Measurements from ENCODE around the gene TM4SF4. TPM values are rescaled to one million over a fixed set of nuclear protein-coding genes. Genes with fewer than 3 reads are reported as not detected.

Gene TM4SF4
- total RNA-seq, 2 experiments from 2014 or later = not detected

DNA sequence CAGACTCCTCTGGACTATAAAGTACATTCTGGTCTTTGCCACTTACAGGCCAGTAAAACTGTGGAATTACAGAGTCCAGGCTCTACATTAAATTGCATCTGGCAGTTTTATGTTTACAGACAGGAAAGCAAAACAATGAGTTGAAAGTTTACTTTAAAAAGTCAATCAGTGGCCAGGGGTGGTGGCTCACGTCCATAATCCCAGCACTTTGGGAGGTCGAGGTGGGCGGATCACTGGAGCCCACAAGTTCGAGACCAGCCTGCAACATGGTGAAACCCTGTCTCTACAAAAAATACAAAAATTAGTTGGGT lies 53.8 kb downstream of the TM4SF4 start:
- Mint-ChIP-seq H3K9me3 (no peaks in the 10 kb centered on the region), H3K4me1 (ENCODE audit: low read depth) (no peaks in the 10 kb centered on the region), H3K27ac (no peak overlapping the region), H3K4me3 (no peak overlapping the region), H3K36me3 (no peaks in the 10 kb centered on the region), H3K27me3 (no peaks in the 10 kb centered on the region)
- no peak for DNase-seq
- ChIA-PET POLR2A (no interaction called here), CTCF (no interaction called here)
- intact Hi-C loops (cut with micrococcal nuclease) = no loop called here

DNA sequence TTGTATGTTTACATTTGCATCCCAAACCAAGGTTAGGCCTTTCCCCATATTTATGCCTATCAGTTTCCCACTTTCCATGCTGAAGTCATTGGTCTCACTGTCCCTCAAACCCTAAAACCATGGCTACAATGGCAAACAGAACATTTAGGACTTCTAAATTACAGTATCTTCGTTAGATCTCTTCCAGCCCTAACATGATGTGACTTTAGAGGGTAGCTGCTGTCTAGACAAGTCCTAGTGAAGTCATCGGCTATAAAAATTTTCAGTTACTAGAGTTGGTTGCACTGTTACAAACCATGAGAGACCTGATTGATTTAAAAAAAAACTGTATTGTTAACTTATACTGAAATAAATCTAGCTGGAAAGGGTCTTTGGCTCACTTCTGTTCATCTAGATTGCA lies 54.6 kb downstream of the TM4SF4 start:
- ChIA-PET POLR2A (no interaction called here), CTCF (no interaction called here)
- no peak for DNase-seq

DNA sequence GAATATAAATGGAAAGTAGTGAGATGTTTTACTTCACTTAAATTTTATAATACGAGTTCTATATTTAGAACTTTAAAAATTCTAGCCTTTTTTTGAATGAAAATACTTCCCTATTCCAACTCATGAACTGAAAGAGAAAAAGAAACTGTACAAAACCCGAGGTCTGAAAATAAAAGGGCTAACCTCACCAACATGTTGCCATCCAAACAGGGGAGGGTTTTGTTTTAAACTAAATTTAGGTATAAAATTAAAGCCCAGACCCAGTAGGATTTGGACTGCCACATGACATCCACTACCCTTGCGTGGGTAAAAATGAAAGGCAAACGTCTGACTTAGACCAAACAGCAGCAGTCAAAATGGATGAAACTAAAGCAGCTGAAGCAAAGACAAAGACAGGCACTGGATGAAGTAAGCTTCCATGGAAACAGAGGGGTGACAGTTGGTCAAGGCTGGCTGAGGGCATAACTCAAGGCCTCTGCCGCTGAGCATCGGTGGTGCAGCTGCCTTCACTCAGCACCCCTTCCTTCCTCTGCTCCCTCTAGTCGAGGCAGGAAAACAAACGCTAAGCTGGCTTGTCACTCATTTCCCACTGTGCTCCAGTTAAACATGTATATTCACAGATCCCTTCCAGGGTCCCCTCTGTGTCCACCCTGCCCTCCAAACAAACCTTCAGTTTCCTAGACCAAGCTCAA lies 58.1 kb downstream of the TM4SF4 start:
- no peaks in the 10 kb centered on the region for H3K4me1 Mint-ChIP-seq (ENCODE audit: low read depth)
- H3K27me3 Mint-ChIP-seq = no peaks in the 10 kb centered on the region
- H3K9me3 Mint-ChIP-seq = no peaks in the 10 kb centered on the region
- H3K27ac Mint-ChIP-seq = no peak overlapping the region
- CTCF ChIA-PET = interaction anchor here (0.8 to 2.4 kb wide), 2 partner anchors 52 to 238 kb away, joined by 3 to 13 read pairs; no protein-coding TSS in a partner anchor
- intact Hi-C loops (cut with micrococcal nuclease) = loop anchor here (5.0 kb wide), 1 partner anchor 240 kb away; no protein-coding TSS in a partner anchor
- POLR2A ChIA-PET = no interaction called here
- DNase-seq = no peak
- no peak overlapping the region for H3K4me3 Mint-ChIP-seq
- H3K36me3 Mint-ChIP-seq = no peaks in the 10 kb centered on the region

More for the DNA sequence above, 54.6 kb downstream of the TM4SF4 start:
- intact Hi-C loops (cut with micrococcal nuclease) = no loop called here
- H3K4me3 Mint-ChIP-seq = no peak overlapping the region
- no peaks in the 10 kb centered on the region for H3K27me3 Mint-ChIP-seq
- no peaks in the 10 kb centered on the region for H3K9me3 Mint-ChIP-seq
- no peaks in the 10 kb centered on the region for H3K36me3 Mint-ChIP-seq
- H3K27ac Mint-ChIP-seq = no peak overlapping the region
- no peaks in the 10 kb centered on the region for H3K4me1 Mint-ChIP-seq (ENCODE audit: low read depth)

DNA sequence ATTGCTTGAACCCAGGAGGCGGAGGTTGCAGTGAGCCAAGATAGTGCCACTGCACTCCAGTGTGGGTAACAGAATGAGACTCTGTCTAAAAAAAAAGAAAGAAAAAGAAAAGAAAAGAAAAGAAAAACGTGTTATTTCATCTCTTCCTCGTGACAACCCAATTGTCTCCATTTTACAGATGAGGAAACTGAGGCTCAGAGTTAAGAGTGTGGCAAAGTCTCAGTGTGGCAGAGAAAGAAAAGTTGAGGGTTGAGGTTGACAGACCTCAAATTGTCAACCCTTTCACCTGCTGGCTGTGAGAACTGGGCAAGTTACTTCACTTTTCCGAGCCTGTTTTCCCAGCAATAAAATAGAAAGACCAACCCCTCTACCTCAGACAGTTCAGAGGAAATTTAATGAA lies 59.6 kb downstream of the TM4SF4 start:
- Mint-ChIP-seq H3K4me3 (no peak overlapping the region), H3K4me1 (ENCODE audit: low read depth) (no peaks in the 10 kb centered on the region), H3K9me3 (no peaks in the 10 kb centered on the region), H3K27me3 (no peaks in the 10 kb centered on the region), H3K27ac (no peak overlapping the region), H3K36me3 (no peaks in the 10 kb centered on the region)
- no peak for DNase-seq
- intact Hi-C loops (cut with micrococcal nuclease) = loop anchor here (5.0 kb wide), 1 partner anchor 238 kb away; no protein-coding TSS in a partner anchor
- ChIA-PET POLR2A (no interaction called here), CTCF (interaction anchor here (0.7 to 1.8 kb wide), 2 partner anchors 33 to 274 kb away, joined by 3 to 5 read pairs; no protein-coding TSS in a partner anchor)

DNA sequence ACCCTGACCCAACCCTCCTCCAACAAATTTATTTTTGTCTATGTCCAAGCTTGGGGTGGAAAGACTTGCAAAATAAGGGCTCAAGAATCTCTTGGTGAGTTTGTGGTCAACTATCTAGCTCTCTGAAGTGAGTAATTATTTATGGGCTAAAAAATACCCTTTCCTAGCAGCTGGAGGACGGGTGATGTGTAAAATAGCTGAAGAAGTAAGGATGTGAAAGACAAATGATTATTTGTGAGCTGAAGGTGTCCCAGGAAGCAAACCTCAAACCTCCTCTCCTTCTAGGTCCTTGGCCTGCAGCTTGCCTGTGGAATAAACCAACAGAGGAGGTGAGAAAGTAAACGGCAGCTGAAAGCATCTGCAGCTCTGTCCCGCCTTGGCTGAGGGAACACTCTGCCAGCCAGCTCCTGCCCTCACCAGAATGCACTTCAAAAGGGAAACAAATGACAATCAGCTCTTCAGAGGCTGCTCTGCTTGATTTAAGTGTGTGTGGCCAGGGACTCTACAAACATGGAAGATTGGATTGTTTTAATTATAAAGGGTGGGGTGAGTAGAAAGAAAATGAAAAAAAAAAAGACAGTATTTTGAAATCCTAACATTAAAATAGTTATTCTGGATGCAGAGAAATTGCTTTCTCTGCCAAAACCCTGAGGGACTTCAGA lies 60.3 kb downstream of the TM4SF4 start:
- Mint-ChIP-seq H3K27me3 (no peaks in the 10 kb centered on the region), H3K4me1 (ENCODE audit: low read depth) (no peaks in the 10 kb centered on the region), H3K27ac (no peak overlapping the region)

DNA sequence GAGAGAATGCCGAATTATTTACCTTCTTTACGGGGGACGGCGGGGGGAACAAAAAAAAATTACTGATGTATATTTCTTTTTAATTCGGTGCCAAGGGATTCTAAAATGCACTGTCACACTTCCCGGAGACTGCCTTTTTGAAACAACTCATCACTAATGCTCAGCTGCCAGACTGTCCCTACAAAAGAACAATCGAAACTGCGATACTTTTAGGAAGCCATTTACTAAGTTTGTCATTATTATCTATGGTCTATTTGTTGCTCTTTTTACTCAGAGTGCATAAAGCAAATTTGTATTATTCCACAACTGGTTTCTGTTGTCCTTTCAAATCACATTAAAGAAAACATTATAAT lies 60.8 kb downstream of the TM4SF4 start:
- H3K4me3 Mint-ChIP-seq = no peak overlapping the region
- intact Hi-C loops (cut with micrococcal nuclease) = no loop called here
- H3K9me3 Mint-ChIP-seq = no peaks in the 10 kb centered on the region
- no peaks in the 10 kb centered on the region for H3K36me3 Mint-ChIP-seq
- no peaks in the 10 kb centered on the region for H3K27me3 Mint-ChIP-seq
- no peak for DNase-seq
- no peak overlapping the region for H3K27ac Mint-ChIP-seq
- ChIA-PET POLR2A (no interaction called here), CTCF (interaction anchor here (1.0 to 1.8 kb wide), 2 partner anchors 31 to 273 kb away, joined by 3 to 5 read pairs; no protein-coding TSS in a partner anchor)
- no peaks in the 10 kb centered on the region for H3K4me1 Mint-ChIP-seq (ENCODE audit: low read depth)

More for the DNA sequence above, 60.3 kb downstream of the TM4SF4 start:
- Mint-ChIP-seq H3K9me3 (no peaks in the 10 kb centered on the region), H3K4me3 (no peak overlapping the region), H3K36me3 (no peaks in the 10 kb centered on the region)
- no peak for DNase-seq
- POLR2A ChIA-PET = no interaction called here
- CTCF ChIA-PET = interaction anchor here (0.7 to 1.8 kb wide), 2 partner anchors 32 to 274 kb away, joined by 3 to 5 read pairs; no protein-coding TSS in a partner anchor
- intact Hi-C loops (cut with micrococcal nuclease) = loop anchor here (5.0 kb wide), 1 partner anchor 237 kb away; no protein-coding TSS in a partner anchor

DNA sequence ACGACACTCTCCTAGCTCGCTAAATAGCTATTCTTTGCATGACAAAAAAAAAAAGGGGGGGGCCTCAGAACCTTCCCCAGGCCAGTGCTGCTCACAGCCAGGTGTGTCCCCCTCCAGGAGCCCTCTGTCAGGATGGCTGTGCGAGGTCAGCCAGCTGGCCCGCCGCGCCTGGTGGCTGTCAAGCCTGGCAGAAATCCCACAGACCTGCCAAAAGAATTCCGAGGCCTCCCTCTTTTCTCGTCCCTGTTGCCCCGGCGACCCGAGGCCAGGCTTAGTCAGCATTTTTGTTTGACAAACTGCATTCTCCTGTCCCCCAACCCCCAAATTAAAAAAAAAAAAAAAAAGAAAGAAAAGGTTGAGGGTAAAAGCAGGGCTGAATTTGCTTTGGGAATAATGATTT lies 61.9 kb downstream of the TM4SF4 start:
- no peak overlapping the region for H3K4me3 Mint-ChIP-seq
- no peaks in the 10 kb centered on the region for H3K4me1 Mint-ChIP-seq (ENCODE audit: low read depth)
- no peak for DNase-seq
- ChIA-PET CTCF (no interaction called here), POLR2A (no interaction called here)
- no peak overlapping the region for H3K27ac Mint-ChIP-seq
- intact Hi-C loops (cut with micrococcal nuclease) = no loop called here
- no peaks in the 10 kb centered on the region for H3K36me3 Mint-ChIP-seq
- no peaks in the 10 kb centered on the region for H3K9me3 Mint-ChIP-seq
- H3K27me3 Mint-ChIP-seq = no peaks in the 10 kb centered on the region

DNA sequence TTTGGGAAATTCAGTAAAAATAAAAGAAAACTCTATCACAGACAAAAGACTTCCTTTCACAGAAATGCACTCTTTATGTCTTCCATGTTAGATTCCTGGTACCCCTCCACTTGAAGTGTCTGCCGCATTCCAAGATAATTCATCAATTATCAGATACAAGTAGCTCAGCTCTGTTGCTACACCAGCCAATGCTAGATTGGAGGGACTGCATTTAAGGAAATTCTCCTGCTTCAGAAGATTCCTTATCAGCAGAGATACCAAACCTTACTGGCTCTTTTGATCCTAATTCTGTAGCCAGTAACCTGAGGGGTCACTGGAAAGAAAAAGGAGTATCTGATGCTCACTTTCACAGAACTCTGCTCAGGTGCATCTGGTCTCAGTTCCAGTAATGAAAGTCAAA lies 63.9 kb downstream of the TM4SF4 start:
- no peak for DNase-seq
- no peaks in the 10 kb centered on the region for H3K9me3 Mint-ChIP-seq
- H3K27me3 Mint-ChIP-seq = no peaks in the 10 kb centered on the region
- no peaks in the 10 kb centered on the region for H3K4me1 Mint-ChIP-seq (ENCODE audit: low read depth)
- intact Hi-C loops (cut with micrococcal nuclease) = no loop called here
- H3K36me3 Mint-ChIP-seq = no peaks in the 10 kb centered on the region
- CTCF ChIA-PET = no interaction called here
- H3K4me3 Mint-ChIP-seq = no peak overlapping the region
- POLR2A ChIA-PET = no interaction called here
- no peak overlapping the region for H3K27ac Mint-ChIP-seq

DNA sequence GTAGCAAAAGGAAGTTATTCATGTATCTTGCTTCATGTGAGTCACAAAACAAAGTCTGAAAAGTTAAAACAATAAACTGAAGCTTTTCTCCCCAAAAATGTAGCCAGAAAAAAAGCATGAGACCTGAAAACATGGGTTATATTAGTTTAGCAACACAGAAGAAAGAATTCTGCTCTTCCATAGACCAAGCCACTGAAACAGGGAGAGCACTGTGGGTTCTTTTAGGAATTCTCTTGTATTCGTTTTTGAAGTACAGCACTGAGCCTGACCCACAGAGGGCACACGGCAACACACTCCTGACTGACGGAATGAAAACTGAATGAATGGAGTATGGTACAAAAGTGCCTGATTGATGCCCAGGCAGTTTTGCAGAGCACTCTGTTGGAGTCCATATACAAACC lies 66.6 kb downstream of the TM4SF4 start:
- Mint-ChIP-seq H3K36me3 (no peaks in the 10 kb centered on the region), H3K27ac (no peak overlapping the region), H3K27me3 (no peaks in the 10 kb centered on the region), H3K4me1 (ENCODE audit: low read depth) (no peaks in the 10 kb centered on the region), H3K4me3 (no peak overlapping the region), H3K9me3 (no peaks in the 10 kb centered on the region)
- DNase-seq = no peak
- intact Hi-C loops (cut with micrococcal nuclease) = no loop called here
- ChIA-PET CTCF (no interaction called here), POLR2A (no interaction called here)

DNA sequence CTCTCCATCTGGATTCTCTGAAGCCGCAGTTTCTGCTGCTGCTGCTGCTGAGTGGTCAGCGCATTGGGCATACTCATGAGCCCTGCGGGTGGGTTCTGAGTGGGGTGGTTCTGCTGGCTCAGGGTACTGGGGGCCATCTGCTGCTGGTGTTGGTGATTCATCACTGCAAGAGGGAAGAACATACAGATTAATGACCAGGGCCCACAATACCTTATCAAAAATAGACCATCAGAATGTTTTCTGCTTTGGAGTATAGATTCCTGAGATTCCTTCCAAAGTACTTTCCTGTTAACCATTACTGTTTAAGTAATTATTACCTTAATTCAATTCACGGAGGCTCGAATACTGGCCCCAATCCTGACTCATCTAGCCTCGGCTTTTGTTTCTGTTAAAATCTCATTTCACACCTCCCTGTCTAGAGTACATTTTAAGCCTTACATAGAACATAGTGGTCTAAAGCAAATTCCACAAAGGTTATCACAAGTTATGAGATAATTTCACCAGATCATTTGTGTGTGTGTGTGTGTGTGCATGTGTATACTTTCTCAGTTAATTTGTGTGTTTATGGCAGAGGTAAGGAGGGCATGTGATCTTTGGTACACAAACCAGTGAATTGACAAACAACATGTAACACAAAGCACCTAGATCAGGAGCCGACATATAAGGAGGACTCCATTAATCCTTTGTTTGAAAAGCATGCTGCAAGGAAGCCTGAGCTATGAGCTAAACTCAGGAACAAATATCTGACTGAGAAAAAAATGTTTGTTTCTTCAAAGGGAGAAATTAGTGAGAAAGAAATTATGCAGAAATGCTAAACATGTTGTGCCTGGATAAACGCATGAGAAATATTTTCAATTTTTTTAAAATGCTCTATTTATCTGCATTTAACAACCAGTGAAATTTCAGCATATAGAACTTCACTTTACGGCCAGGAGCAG lies 68.1 kb downstream of the TM4SF4 start:
- ChIA-PET POLR2A (no interaction called here), CTCF (interaction anchor here (1.1 kb wide), 1 partner anchor 29 kb away, joined by 3 read pairs; no protein-coding TSS in a partner anchor)
- intact Hi-C loops (cut with micrococcal nuclease) = no loop called here
- Mint-ChIP-seq H3K4me3 (no peak overlapping the region), H3K27ac (no peak overlapping the region), H3K27me3 (no peaks in the 10 kb centered on the region), H3K36me3 (no peaks in the 10 kb centered on the region), H3K4me1 (ENCODE audit: low read depth) (no peaks in the 10 kb centered on the region), H3K9me3 (no peaks in the 10 kb centered on the region)
- no peak for DNase-seq

DNA sequence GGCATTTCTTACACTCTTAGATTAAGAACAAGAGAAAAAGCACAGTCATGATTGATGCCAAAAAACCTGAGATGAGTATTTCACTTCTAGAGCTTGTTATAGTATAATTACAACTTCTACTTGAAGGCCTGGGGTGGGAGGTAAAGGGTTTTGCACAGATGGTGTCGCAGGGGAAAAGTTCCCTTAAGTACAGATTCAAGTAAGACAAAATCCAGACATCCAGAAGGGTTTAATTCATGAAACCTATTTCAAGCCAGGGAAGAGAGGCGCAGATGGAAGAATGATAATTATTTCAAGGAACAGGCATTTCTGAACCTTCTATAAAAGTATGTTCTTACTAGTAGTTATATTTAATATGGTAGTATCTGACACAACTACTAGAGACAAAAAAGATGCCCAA lies 70.6 kb downstream of the TM4SF4 start:
- H3K27me3 Mint-ChIP-seq = peaks cover 1% of the 10 kb centered on the region
- ChIA-PET POLR2A (no interaction called here), CTCF (no interaction called here)
- H3K4me1 Mint-ChIP-seq (ENCODE audit: low read depth) = no peaks in the 10 kb centered on the region
- intact Hi-C loops (cut with micrococcal nuclease) = no loop called here
- H3K9me3 Mint-ChIP-seq = no peaks in the 10 kb centered on the region
- H3K27ac Mint-ChIP-seq = no peak overlapping the region
- DNase-seq = no peak
- H3K36me3 Mint-ChIP-seq = no peaks in the 10 kb centered on the region
- no peak overlapping the region for H3K4me3 Mint-ChIP-seq

DNA sequence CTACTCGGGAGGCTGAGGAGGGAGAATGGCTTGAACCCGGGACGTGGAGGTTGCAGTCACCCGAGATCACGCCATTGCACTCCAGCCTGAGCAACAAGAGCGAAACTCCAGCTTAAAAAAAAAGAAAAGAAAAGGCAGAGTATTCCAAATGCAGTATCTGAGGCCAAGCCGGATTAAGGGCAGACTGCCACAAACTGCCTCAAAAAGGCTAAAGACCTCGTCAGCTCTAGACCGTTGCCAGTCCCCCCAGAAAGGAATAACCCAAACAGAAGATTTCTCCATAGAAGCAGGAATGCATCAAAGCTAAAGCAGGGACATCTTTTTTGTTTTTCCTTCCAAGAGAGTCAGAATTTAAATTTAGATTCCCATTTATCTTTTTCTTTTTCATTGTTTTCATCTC lies 72.9 kb downstream of the TM4SF4 start:
- POLR2A ChIA-PET = no interaction called here
- Mint-ChIP-seq H3K36me3 (no peaks in the 10 kb centered on the region), H3K4me1 (ENCODE audit: low read depth) (no peaks in the 10 kb centered on the region), H3K4me3 (no peak overlapping the region), H3K27ac (no peak overlapping the region), H3K9me3 (no peaks in the 10 kb centered on the region), H3K27me3 (peaks cover 1% of the 10 kb centered on the region)
- DNase-seq = no peak
- CTCF ChIA-PET = interaction anchor here (0.6 to 1.0 kb wide), 2 partner anchors 67 to 170 kb away, joined by 3 to 5 read pairs; no protein-coding TSS in a partner anchor
- intact Hi-C loops (cut with micrococcal nuclease) = no loop called here
